Measurements from ENCODE around the gene ARHGAP5.

GRCh38 chr14:32142341-32142740 lies 65.2 kb downstream of the ARHGAP5 start:
- TF ChIP-seq CTCF (IDR thresholded peaks at IDR 0.05; ENCODE audit: extremely low read depth in 1 of 2, insufficient read depth in 1 of 2, low read depth in 1 of 2, low read length in 2 of 2) (no peak), POLR2A (IDR thresholded peaks at IDR 0.05; ENCODE audit: low read depth, low read length) (no peak)
